DND-41 (cell line): ENCODE results near the gene SRGAP3.

Experiments used
- ATAC-seq: fragments of 200-7000 bp; cut with Tn5 transposase; 3 replicates; pipeline ENCODE4 v1.9.1; 2021; ENCODE audit warnings: low read depth; ENCODE audit not compliant: insufficient read depth
- DNase-seq: peaks from one replicate; pipeline ENCODE4 v3.0.0-alpha.2; 2020
- H2AFZ ChIP-seq: 2 replicates; pipeline ENCODE4 v1.6.0; 2012; ENCODE audit warnings: low read depth, low read length
- H3K27ac ChIP-seq: 2 replicates; pipeline ENCODE4 v1.5.1; 2012; ENCODE audit warnings: low read length, inconsistent platforms
- H3K27me3 ChIP-seq: fragments of 200-600 bp; sonication (generic); 2 replicates; pipeline ENCODE4 v1.6.0; 2012; ENCODE audit warnings: low read length, mild to moderate bottlenecking, inconsistent platforms; ENCODE audit not compliant: insufficient read depth, poor library complexity
- H3K36me3 ChIP-seq: 2 replicates; pipeline ENCODE4 v1.5.1; 2012; ENCODE audit warnings: low read length, inconsistent platforms; ENCODE audit not compliant: insufficient read depth
- H3K4me1 ChIP-seq: 2 replicates; pipeline ENCODE4 v1.5.1; 2012; ENCODE audit warnings: mild to moderate bottlenecking, low read length; ENCODE audit not compliant: insufficient read depth
- H3K4me2 ChIP-seq: 2 replicates; pipeline ENCODE4 v1.6.0; 2012; ENCODE audit warnings: mild to moderate bottlenecking, moderate library complexity, low read length, inconsistent platforms; ENCODE audit not compliant: insufficient read depth
- H3K4me3 ChIP-seq, 2 experiments: fragments of 200-600 bp in 1 of 2; shearing (Covaris generic) in 1 of 2; 2 replicates each; pipeline ENCODE4 v1.5.1; 2012 to 2016; ENCODE audit warnings: inconsistent platforms in 2 of 2, low read length in 2 of 2, mild to moderate bottlenecking in 2 of 2, low read depth in 1 of 2, moderate library complexity in 1 of 2
- H3K79me2 ChIP-seq: 2 replicates; pipeline ENCODE4 v1.6.0; 2012; ENCODE audit warnings: low read length, inconsistent platforms; ENCODE audit not compliant: insufficient read depth
- H3K9ac ChIP-seq: 2 replicates; pipeline ENCODE4 v1.6.0; 2012; ENCODE audit warnings: low read depth, mild to moderate bottlenecking, inconsistent platforms, low read length, moderate library complexity
- H3K9me3 ChIP-seq: 2 replicates; pipeline ENCODE4 v1.5.1; 2012; ENCODE audit warnings: low read length, moderate library complexity, mild to moderate bottlenecking, inconsistent platforms; ENCODE audit not compliant: insufficient read depth, severe bottlenecking
- H4K20me1 ChIP-seq: 2 replicates; pipeline ENCODE4 v1.6.0; 2012; ENCODE audit warnings: low read length; ENCODE audit not compliant: insufficient read depth
- CTCF ChIP-seq: IDR thresholded peaks from 2 replicates; pipeline ENCODE4 v1.5.1; 2012; ENCODE audit warnings: borderline replicate concordance, low read length, moderate library complexity, mild to moderate bottlenecking; ENCODE audit not compliant: poor library complexity, severe bottlenecking; ENCODE audit errors: extremely low read depth
- EZH2 ChIP-seq: IDR thresholded peaks from 3 replicates; pipeline ENCODE4 v1.6.1; 2012; ENCODE audit warnings: borderline replicate concordance, low read depth, mild to moderate bottlenecking, moderate library complexity, low read length, inconsistent platforms; ENCODE audit not compliant: severe bottlenecking

The SRGAP3 gene

GRCh38 chr3:9188583-9188982, 60.9 kb downstream of the SRGAP3 start:
- no peaks in the 10 kb centered on the region for H3K79me2 ChIP-seq
- H3K9me3 ChIP-seq = no peaks in the 10 kb centered on the region
- no peak for ATAC-seq

GRCh38 chr3:9185701-9186100, 63.7 kb downstream of the SRGAP3 start:
- Histone ChIP-seq H3K4me1 (no peaks in the 10 kb centered on the region), H2AFZ (no peak overlapping the region), H3K36me3 (no peaks in the 10 kb centered on the region), H4K20me1 (no peaks in the 10 kb centered on the region), H3K9ac (no peak overlapping the region), H3K27me3 (peaks cover 6% of the 10 kb centered on the region), H3K9me3 (no peaks in the 10 kb centered on the region), H3K4me3 (no peak overlapping the region), H3K4me2 (no peak overlapping the region), H3K27ac (no peak overlapping the region), H3K79me2 (no peaks in the 10 kb centered on the region)
- TF ChIP-seq CTCF (no peak), EZH2 (no peak)
- DNase-seq (no peak), ATAC-seq (no peak)

More at GRCh38 chr3:9188583-9188982, 60.9 kb downstream of the SRGAP3 start:
- H4K20me1 ChIP-seq = no peaks in the 10 kb centered on the region
- no peak overlapping the region for H3K4me3 ChIP-seq
- peaks cover 6% of the 10 kb centered on the region for H3K27me3 ChIP-seq
- no peak overlapping the region for H3K9ac ChIP-seq
- no peak for TF ChIP-seq CTCF
- TF ChIP-seq EZH2 = no peak
- H3K4me2 ChIP-seq = no peak overlapping the region
- no peak for DNase-seq
- H3K27ac ChIP-seq = no peak overlapping the region
- no peaks in the 10 kb centered on the region for H3K4me1 ChIP-seq
- H2AFZ ChIP-seq = no peak overlapping the region
- H3K36me3 ChIP-seq = no peaks in the 10 kb centered on the region

- Histone ChIP-seq H3K27me3 (peaks cover 6% of the 10 kb centered on the region), H3K27ac (no peak overlapping the region), H3K4me1 (peaks cover 5% of the 10 kb centered on the region), H3K4me2 (no peak overlapping the region), H2AFZ (no peak overlapping the region), H4K20me1 (no peaks in the 10 kb centered on the region), H3K4me3 (no peak overlapping the region), H3K79me2 (no peaks in the 10 kb centered on the region), H3K36me3 (no peaks in the 10 kb centered on the region), H3K9ac (no peak overlapping the region), H3K9me3 (no peaks in the 10 kb centered on the region)
- TF ChIP-seq EZH2 (no peak), CTCF (no peak)
- DNase-seq (no peak), ATAC-seq (no peak)
These were observed 64.4 kb downstream of the SRGAP3 start for GRCh38 chr3:9185046-9185445.

- Histone ChIP-seq H3K36me3 (no peaks in the 10 kb centered on the region), H3K9me3 (no peaks in the 10 kb centered on the region), H3K4me1 (peaks cover 8% of the 10 kb centered on the region), H3K79me2 (no peaks in the 10 kb centered on the region), H3K27ac (no peak overlapping the region), H3K27me3 (peaks cover 6% of the 10 kb centered on the region), H2AFZ (no peak overlapping the region), H4K20me1 (no peaks in the 10 kb centered on the region), H3K4me3 (no peak overlapping the region), H3K9ac (no peak overlapping the region), H3K4me2 (no peak overlapping the region)
- no peak for DNase-seq
- TF ChIP-seq EZH2 = no peak
- TF ChIP-seq CTCF = no peak
- ATAC-seq = no peak
These were observed 65.0 kb downstream of the SRGAP3 start for GRCh38 chr3:9184461-9184835.
